Measurements from ENCODE around the gene FAM20B. TPM values are rescaled to one million over a fixed set of nuclear protein-coding genes. Genes with fewer than 3 reads are reported as not detected.
"Not testable (repeated sequence)": the region's sequence is repeated elsewhere in the genome, so short reads cannot be mapped to it uniquely, and the experiment has no call there.

FAM20B gene, protein sequence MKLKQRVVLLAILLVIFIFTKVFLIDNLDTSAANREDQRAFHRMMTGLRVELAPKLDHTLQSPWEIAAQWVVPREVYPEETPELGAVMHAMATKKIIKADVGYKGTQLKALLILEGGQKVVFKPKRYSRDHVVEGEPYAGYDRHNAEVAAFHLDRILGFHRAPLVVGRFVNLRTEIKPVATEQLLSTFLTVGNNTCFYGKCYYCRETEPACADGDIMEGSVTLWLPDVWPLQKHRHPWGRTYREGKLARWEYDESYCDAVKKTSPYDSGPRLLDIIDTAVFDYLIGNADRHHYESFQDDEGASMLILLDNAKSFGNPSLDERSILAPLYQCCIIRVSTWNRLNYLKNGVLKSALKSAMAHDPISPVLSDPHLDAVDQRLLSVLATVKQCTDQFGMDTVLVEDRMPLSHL
- total RNA-seq = 27.4 and 45.2 TPM in 2 replicates

DNA sequence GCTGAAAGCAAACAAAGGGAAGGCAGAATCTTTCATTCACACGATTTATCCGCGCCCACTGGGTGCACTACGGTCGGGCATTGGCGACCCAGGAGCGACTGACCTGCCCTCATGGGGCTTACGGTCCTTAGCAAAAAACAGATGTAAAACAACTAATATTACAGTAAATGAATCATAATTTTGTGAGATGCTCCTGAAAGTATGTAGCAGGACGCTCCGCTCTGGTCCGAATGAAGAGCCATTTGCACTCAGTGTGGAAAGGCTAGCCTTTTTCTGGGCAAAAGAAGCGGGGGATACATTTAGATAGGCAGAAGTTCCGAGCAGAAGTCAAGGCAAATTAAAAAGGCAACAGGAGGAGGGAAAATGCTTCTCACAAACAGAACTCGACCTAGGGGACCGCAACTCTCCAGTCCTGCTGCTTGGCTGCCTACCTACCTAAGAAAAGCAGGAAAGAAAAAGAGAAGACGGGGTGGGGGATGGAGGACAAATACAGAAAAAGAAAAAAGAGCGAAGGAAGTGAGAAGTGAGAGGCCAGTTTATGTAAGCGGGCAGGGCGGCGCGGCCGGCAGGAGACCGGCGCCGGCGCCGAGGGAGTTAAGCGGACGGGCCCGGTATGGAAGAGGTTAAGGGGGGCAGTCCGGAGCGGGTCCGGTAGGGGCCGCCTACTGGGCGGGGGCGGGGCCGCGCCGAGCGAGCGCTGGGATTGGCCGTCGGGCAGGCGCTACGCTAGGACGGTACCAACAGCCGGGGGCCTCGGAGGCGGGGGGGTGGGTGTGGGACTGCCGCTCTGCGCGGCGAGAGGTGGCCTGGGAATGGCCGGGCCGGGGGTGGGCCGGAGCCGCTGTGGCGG lies at the start of gene FAM20B:
Gene FAM20B (plus strand): TSS at position 770 of the 850 bp plus-strand sequence. CDS start 17,954 bp downstream, outside the sequence.
- peak; percentile 95 for DNase-seq

DNA sequence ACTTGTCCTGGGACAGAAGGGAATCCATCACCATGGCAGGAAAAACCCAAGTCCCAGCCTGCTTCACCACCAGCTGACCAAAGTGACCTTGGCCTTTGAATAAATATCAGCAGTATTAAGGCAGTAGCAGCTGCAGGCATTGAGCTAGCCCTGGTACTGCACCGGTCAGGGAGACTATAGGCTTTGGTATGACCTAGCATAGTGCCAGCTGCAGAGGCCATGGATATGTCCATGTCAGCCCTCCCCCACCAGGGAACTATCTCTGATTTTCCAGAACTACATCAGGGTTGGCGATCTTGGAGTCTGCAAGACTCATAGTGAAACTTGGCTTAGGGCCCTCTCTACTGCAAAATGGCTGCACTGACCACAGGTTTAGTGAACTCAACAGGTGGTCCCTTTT lies 49.2 kb upstream of the FAM20B start:
- DNase-seq = no peak

DNA sequence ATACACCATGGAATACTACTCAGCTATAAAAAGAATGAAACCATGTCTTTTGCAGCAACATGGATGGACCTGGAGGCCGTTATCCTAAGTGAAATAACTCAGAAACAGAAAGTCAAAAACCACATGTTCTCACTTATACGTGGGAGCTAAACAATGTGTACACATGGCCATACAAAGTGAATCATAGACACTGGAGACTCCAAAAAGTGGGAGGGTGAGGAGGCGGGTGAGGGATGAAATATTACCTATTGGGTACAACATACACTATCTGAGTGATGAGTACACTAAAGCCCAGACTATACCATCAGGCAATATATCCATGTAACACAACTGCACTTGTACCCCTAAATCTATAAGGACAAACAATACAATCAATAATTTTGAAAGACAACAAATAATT lies 39.5 kb upstream of the FAM20B start:
- no peak for DNase-seq

DNA sequence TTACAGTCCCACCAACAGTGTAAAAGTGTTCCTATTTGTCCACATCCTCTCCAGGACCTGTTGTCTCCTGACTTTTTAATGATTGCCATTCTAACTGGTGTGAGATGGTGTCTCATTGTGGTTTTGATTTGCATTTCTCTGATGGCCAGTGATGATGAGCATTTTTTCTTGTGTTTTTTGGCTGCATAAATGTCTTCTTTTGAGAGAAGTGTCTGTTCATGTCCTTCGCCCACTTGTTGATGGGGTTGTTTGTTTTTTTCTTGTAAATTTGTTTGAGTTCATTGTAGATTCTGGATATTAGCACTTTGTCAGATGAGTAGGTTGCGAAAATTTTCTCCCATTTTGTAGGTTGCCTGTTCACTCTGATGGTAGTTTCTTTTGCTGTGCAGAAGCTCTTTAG lies 37.5 kb upstream of the FAM20B start:
- not testable (repeated sequence) for DNase-seq

DNA sequence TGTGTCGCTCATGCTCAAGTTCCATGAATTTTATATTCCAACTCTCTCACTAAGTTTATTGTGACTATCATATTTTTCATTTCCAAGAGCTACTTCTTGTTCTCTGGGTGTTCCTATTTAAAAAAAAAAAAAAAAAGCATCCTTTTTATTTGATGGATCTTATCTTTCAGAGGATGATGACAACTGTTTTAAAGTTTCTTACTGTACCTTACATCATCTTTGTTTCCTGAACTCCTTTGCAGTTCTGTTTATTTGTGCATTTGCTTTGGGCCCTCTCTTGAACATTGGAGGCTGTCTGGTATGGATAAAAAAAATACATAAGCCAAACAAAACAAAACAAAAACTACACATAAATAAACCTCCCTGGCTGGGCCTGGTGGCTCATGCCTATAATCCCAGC lies 32.1 kb upstream of the FAM20B start:
- DNase-seq = no peak

DNA sequence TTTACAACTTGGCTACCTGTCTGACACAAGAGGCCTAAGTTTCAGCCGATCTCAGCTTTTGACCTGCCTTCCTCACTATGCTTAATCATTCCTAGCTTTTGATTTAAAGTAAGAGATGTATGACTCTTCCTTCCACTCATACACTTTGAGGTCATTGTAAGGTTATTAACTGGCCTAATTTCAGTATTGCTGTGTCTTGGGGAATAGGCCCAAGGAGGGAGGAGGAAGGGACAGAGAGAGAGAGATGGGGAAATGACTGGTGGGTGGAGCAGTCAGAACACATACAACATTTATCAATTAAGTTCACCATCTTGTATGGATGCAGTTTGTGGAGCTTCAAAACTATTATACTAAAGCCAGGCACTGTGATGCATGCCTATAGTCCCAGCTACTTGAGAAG lies 28.3 kb upstream of the FAM20B start:
- DNase-seq = no peak

DNA sequence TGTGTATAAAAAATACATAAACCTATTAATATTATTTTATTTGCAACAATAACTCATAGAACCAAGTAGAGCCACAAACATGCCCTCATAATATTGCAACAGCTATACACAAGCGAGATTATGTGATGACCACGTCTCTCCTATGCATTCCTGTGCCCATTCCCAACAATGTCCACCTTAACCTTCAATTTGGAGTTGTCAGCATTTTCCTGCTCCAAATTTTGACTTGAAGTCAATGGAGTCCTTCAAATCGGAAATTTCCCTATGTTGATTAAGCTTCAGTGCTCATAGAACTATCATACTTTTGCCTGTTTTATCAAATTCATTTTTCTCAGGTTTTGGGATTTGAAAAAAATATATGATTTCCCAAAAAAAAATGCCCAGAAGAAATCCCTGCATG lies 27.4 kb upstream of the FAM20B start:
- no peak for DNase-seq

DNA sequence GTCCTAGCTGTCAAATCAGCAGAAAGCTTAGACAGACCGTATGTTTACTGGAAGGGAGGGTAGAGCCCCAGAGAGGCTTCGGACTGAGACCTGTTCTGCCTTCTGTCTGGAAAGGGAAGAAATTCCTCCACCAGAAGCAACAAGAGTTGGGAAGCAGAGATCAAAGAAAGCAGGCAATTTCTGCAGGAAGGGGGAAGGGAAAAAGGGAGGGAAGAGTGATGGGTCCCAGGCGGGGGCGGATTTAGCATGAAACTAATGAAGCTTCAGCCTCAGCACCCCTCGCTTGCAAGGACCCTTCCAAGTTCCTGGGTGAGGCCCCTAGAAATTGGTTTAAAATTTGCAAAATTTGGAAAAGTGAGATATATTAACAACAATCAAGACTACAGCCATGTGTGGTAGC lies 26.6 kb upstream of the FAM20B start:
- DNase-seq = no peak

DNA sequence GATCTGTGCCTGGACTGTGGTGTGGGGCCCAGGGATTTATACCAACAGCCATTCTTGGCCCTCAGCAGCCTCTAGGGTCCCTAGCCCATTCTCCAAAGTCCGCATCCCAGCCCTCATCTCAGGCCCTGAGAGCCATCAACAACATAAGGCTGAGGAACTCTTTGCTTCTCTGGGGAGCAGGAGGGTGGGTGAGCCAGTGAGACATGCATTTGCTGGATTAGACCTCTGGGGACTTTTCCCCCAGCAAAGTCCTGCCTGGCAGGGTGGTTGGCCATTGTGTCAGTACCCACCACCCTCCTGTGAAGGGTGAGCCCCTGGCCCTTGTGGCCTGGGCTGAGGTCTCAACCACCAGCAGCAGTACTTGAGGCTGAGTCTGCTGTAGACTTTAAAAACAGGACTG lies 24.2 kb upstream of the FAM20B start:
- no peak for DNase-seq

DNA sequence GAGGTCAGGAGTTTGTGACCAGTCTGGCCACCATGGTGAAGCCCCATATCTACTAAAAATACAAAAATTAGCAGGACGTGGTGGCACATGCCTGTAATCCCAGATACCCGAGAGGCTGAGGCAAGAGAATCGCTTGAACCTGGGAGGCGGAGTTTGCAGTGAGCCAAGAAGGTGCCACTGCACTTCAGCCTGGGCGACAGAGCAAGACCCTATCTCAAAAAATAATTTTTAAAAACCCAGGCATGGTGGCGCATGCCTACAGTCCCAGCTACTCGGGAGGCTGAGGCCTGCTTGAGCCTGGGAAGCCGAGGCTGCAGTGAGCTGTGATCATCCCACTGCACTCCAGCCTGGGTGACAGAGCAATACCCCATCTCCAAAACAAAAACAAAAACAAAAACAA lies 23.6 kb upstream of the FAM20B start:
- DNase-seq = not testable (repeated sequence)

DNA sequence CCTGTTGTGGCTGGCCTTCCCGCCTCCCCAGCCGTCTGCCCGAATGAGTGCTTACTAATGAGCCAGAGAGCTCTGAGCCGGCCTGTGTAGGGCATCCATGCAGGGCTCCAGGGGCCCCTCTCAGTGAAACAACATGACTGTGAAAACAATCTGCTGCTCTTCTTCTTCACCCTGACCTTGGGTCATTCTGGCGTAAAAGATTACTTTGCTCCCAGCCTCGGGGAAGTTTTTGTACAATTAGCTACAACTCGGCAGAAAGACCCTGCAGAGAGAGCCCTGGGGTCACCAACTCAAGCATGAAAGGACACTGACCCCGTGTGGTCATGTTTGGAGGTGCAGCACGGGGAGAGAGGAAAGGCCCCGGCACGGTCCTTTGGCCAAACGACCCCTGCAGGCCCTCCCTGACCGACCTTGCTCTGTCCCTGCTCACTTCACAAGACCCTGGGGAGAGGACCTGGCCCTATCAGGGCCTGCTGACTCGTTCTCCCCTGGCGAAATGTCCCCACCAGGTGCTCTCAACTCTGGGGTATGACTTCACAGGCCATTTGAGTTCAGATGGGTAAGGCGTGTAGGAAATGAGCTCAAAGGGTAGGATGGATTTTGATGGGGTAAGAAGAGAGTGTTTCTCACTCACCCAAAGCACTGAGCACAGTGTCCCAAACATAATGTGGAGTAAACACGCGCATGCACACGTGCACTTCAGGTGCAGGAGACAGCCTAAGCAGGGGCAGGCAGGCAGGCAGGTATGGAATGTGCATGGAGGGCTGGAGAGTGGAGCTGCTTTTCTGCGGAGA lies 22.9 kb upstream of the FAM20B start:
- DNase-seq = peak; percentile 79

DNA sequence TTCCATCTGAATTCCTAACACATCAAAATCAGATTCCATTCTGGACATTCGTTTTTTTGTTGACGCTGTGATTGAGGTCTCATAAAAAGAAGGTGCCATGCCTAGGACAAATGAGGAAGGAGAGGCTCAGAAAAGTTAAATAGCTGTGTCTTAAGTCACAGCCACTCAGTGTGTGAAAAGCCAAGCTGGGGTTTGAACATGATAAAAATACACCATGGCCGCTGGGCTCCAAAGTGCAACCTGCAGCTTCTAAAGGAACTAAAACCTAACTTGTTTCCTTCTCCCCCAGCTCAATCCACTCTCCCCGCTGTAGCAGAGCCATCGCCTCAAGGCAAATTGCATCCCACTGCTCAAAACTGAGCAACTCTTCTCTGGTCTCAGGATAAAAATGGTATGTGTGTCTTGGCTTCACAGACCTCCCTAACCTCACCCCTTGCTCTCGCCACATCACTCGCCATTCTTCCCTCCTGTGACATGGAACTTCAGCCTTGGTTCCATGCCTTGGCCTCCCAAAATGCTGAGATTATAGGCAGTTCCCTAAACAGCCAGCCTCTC lies 22.1 kb upstream of the FAM20B start:
- DNase-seq = no peak

DNA sequence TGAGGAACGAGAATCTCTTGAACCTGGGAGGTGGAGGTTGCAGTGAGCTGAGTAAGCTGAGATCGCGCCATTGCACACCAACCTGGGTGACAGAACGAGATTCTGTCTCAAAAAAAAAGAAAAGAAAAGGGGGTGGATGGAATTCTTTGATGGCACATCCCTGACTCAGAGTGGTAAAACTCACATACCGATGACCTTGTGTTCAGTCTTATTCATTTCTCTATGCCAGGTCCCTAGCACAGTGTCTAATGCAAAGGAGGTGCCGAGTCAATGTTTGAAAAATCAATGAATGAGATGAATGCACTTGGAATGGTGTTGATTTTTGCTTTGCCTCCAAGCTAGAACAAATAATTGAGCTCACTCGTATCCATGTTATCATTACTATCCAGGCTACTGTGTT lies 18.5 kb upstream of the FAM20B start:
- no peak for DNase-seq

DNA sequence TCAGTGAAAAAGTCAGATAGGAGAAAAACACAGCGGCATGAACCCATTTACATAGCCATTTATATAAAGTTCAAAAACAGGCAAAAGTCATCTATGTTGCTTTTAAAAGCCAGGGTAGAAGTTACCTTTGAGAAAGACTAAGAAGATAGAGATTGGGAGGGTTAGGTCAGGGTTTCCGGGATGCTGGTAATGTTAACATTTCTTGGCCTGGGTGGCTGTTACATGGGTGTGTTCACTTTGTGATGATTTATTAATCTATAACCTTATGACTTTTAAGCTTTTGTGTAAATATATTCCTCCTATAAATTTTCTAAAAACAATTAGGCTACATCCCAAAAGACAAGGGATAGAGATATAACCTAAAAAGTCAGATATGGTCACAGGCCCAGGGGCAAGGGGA lies 15.0 kb upstream of the FAM20B start:
- no peak for DNase-seq

DNA sequence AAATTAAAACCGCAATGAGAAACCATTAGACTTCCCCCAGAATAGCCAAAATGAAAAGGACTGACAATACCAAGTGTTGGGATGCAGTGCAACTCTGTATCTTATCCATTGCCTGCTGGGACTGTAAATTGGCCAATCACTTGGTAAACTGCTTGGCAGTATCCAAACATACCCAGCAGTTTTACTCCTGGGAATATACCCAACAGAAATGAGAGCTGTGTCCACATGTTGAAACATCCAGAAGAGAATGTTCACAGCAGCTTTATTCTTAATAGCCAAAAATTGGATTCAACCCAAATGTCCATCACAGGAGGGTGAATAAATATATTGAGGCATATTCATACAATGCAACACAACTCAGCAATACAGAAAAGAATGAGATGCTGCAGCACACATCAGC lies 13.7 kb upstream of the FAM20B start:
- DNase-seq = no peak

DNA sequence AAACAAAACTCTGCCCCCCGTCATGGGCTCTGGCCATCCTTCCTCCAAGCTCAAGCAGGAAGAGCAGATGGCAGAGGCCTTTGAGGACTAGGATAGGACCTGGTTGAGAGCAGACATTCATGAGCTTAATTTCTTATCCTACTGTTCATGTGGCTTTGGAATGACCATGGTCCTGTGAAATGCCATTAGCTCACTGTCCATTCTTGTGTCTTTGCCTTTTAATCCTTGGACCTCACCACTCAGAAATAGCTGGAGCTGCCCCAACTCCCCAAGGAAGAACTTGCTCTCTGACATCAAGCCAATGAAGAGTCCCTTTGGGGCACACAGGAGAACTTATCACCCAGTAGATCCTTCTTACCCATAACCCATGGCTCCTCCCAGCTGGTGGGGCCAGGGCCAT lies 11.6 kb upstream of the FAM20B start:
- no peak for DNase-seq

DNA sequence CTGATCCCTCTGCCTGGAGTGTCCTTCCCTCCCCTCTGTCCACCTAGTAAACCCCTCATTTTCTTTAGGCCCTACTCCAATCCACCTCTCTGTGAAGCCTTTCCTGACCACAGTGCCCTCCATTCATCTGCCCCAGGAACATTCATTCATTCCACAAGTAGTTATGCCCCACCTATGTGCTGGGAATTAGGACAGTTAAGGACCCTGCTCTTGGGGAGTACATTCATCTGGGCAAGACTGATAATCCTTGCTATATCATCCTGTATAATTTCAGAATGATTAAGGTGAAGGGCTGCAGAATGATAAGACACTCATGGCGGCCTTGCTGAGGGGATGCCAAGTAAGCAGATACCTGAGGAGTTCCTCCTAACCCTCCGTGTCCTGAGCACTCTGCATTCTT lies 10.3 kb upstream of the FAM20B start:
- DNase-seq = no peak

DNA sequence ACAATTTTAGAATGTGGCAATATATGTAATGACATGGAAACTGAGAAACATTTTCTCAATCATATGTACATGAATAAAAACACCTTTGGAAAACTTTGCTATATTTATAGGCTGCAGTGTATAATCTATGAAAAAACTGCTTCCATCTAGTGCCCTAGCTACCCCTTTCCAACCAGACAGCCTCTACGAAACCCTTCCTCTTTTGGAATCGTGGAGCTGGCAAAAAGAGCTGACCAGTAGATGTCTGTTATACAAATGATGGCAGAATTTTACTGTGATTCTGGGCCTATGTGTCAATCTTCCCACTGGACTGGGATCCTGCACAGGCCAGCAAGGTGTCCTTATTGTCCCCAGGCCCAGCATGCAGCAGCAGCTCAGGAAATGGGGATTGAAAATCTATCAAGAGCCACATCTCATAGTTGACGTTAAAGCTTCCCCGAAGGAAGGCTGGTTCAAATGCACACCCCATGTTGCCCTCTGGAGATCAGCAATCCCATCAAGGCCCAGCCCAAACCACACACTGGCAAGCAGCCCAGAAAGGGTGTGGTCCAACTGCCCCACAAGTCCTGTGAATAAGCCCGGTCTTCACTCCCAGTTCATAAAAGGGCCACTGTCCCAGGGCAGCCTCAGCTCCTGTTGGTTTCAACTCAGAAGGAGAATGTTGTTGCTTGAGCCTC lies 8.8 kb upstream of the FAM20B start:
- DNase-seq = peak; percentile 45

DNA sequence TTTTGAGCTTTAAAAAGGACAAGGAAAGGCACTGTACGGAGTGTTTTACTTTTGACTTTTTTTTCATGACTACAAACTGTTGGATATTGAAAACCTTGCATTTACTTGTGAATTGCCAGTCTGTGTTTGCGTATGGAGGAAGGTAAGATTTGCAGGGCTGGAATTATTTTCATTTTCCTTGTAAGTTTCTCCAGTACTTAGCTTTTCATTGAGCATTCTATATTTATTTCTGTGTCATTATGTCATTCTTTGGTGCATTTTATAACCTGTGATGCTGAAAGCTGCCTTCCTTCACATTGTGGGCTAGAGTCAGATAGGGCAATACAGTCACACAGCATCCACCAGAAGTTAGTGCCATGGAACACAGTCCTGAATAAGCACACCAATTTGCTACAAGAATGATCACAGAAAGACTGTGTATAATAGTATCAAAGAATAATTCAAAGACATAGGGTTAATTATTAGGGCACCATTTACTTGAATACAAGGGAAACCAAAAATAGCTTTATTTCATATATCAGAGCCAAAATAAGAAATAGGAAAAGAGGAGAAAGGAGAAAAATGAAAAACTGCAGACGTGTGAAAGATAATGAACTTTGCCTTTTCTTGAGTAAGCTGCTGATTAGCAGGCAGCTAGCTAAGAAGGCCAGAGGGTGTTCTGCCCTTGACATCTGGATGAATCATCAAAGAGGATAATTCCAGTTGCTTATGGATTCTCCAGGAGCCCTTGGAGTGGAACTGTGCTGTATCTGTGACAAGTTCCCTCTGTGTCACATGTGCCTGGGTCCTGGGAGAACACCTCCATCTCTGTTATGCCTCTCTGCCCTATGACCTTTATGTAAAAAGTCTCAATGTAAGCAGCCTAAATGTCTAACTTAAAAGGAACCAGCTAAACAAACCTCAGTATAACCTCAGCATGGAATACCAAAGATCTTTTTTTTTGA lies 8.0 kb upstream of the FAM20B start:
- no peak for DNase-seq

DNA sequence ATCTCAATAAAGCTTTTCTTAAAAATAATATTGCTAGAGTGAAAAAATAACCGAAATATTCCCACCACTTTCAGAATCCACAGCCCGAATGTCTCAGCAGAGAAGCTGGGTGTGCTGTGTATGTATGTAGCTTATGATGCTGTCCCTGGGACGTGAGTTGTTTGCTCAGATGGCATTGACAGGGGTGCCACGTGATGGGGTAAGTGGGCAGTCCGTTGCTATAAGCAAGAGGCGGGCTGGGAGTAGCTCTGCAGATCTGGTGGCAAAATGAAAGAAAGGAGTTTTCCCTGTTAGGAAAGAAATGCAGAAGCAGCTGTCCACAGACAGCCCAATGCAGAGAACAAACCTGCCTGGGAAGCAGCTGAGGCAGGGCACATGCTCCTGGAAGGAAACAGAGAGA lies 3.8 kb upstream of the FAM20B start:
- DNase-seq = no peak

Measured in dermis blood vessel endothelial cell (primary cell).